Neural crest cell (in vitro differentiated cells): ENCODE measurements around the gene SLTM. TPM values are rescaled to one million over a fixed set of nuclear protein-coding genes. Genes with fewer than 3 reads are reported as not detected.
"Not testable (repeated sequence)": the region's sequence is repeated elsewhere in the genome, so short reads cannot be mapped to it uniquely, and the experiment has no call there.

ENCODE experiments used
- DNase-seq: peaks from one replicate; pipeline ENCODE4 v3.0.0; 2021; ENCODE audit warnings: low read depth, mixed read lengths, low spot score
- H3K27ac Mint-ChIP-seq: one replicate; pipeline ENCODE4 v1.8.0; 2021; ENCODE audit warnings: mild to moderate bottlenecking, mixed read lengths; ENCODE audit not compliant: unreplicated experiment
- H3K27me3 Mint-ChIP-seq: 2 replicates; pipeline ENCODE4 v1.8.0; 2021; ENCODE audit warnings: low read depth, mild to moderate bottlenecking, mixed read lengths
- H3K36me3 Mint-ChIP-seq: 2 replicates; pipeline ENCODE4 v1.8.0; 2021; ENCODE audit warnings: low read depth, mild to moderate bottlenecking, mixed read lengths
- H3K4me1 Mint-ChIP-seq: 2 replicates; pipeline ENCODE4 v1.8.0; 2021; ENCODE audit warnings: mixed read lengths
- H3K4me3 Mint-ChIP-seq: one replicate; pipeline ENCODE4 v1.8.0; 2021; ENCODE audit warnings: mild to moderate bottlenecking, mixed read lengths
- H3K9me3 Mint-ChIP-seq: 2 replicates; pipeline ENCODE4 v1.8.0; 2021; ENCODE audit warnings: mixed read lengths
- total RNA-seq: library from RNA; stranded (reverse); gene quantifications from 2 replicates; pipeline ENCODE4 v1.2.1, GENCODE V29; 2021
- TF ChIP-seq, protein P1 (sequence below): fragments of 200-600 bp; sonication (generic); conservative IDR thresholded peaks from 2 replicates; pipeline ENCODE4 v1.5.0; 2021; ENCODE audit warnings: antibody characterized with exemption, mild to moderate bottlenecking

Gene SLTM
- total RNA-seq, 1 donor from 2014 or later = 105 TPM

DNA sequence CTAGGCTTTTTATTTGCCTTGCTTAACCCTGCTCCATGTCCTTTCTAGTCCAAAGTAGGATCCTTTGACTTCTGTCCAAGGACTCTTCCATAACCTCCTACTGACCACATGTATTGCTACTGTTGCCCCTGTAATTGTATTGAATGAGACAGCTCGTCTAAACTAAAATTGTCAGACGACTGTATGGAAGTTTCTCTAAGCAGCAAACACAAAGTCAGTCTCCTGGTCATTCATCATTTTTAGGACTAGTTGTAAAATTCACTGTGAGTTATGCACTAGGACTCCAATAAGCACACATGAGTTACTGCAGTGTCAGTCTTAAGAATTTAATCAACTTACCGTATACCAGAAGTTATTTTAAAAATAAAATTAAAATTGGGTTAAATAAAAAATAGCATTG lies 32.8 kb downstream of the SLTM start:
- DNase-seq = no peak
- H3K9me3 Mint-ChIP-seq = no peaks in the 10 kb centered on the region
- no peak overlapping the region for H3K4me3 Mint-ChIP-seq
- H3K36me3 Mint-ChIP-seq = peaks cover 11% of the 10 kb centered on the region
- H3K4me1 Mint-ChIP-seq = no peaks in the 10 kb centered on the region
- no peak overlapping the region for H3K27ac Mint-ChIP-seq
- TF ChIP-seq, protein P1, sequence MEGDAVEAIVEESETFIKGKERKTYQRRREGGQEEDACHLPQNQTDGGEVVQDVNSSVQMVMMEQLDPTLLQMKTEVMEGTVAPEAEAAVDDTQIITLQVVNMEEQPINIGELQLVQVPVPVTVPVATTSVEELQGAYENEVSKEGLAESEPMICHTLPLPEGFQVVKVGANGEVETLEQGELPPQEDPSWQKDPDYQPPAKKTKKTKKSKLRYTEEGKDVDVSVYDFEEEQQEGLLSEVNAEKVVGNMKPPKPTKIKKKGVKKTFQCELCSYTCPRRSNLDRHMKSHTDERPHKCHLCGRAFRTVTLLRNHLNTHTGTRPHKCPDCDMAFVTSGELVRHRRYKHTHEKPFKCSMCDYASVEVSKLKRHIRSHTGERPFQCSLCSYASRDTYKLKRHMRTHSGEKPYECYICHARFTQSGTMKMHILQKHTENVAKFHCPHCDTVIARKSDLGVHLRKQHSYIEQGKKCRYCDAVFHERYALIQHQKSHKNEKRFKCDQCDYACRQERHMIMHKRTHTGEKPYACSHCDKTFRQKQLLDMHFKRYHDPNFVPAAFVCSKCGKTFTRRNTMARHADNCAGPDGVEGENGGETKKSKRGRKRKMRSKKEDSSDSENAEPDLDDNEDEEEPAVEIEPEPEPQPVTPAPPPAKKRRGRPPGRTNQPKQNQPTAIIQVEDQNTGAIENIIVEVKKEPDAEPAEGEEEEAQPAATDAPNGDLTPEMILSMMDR = no peak
- H3K27me3 Mint-ChIP-seq = no peaks in the 10 kb centered on the region

DNA sequence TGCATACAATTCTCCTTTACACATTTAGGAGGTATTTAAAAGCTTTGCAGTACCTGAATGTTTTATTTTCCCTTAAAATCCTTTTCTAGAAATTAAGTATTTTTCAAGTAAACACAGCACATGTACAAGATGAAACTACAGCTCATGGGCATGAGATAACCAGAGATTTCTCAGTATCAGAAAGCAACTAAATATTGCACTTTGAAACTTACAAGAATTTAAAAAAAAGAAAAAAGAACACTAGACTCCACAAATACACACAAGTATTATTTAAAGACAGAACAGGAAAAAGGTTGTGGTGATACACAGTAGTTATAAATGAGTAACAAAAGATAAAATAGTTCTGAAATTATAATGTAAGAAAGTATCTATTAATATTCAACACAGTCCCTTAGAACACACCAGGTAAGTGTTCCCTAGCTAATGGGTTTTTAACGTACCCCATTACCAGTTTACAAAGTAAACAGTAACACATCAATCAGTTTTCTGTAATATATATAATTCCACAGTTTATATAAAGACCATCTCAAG lies 35.3 kb downstream of the SLTM start:
- Mint-ChIP-seq H3K27me3 (no peaks in the 10 kb centered on the region), H3K4me3 (no peak overlapping the region), H3K9me3 (no peaks in the 10 kb centered on the region), H3K36me3 (peaks cover 21% of the 10 kb centered on the region), H3K4me1 (no peaks in the 10 kb centered on the region), H3K27ac (no peak overlapping the region)
- no peak for DNase-seq
- TF ChIP-seq, protein P1 = no peak

DNA sequence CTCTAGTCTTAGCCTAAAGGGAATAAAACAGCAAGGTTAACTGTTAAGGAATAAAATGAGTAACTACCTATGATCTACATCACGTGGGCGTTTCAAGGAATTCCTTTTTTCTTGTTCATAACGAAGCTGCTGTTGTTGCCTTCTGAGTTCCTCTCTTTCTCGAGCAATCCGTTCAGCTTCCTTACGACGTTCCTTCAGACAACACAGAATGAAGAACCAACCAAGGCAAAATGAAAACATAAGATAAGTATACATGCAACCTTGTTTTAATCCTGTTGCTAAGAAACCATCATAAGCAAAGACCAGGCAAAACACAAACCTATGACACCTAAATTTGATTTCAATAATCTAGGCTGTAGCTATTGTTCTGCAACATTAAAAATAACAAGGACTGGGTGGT lies 44.1 kb downstream of the SLTM start:
- H3K4me1 Mint-ChIP-seq = no peaks in the 10 kb centered on the region
- H3K4me3 Mint-ChIP-seq = no peak overlapping the region
- no peak overlapping the region for H3K27ac Mint-ChIP-seq
- no peak for DNase-seq
- H3K27me3 Mint-ChIP-seq = no peaks in the 10 kb centered on the region
- TF ChIP-seq, protein P1 = no peak
- H3K36me3 Mint-ChIP-seq = peaks cover 47% of the 10 kb centered on the region
- H3K9me3 Mint-ChIP-seq = no peaks in the 10 kb centered on the region

DNA sequence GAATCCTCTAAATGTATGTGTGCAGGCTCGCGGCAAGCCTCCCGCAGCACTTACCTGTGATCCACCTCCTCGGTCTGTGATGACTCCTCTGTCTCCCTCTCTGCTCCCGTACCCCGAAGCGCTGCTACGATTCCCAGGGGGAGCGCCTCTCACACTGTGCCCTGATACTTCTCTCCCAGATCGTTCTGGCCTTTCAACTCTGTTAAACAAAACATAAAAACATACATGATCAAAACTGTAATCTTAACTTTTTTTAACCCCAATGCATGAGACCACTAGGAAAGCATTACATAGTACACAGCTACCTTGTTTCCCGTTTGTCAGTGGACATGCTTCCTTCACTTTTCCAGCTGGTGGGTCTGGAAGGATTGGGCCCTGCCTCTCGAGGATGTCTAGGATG lies 46.6 kb downstream of the SLTM start:
- H3K36me3 Mint-ChIP-seq = peaks cover 43% of the 10 kb centered on the region
- H3K9me3 Mint-ChIP-seq = no peaks in the 10 kb centered on the region
- H3K4me3 Mint-ChIP-seq = peak overlapping the region; percentile 17
- TF ChIP-seq, protein P1 = no peak
- H3K27ac Mint-ChIP-seq = no peak overlapping the region
- no peak for DNase-seq
- H3K4me1 Mint-ChIP-seq = no peaks in the 10 kb centered on the region
- H3K27me3 Mint-ChIP-seq = no peaks in the 10 kb centered on the region

DNA sequence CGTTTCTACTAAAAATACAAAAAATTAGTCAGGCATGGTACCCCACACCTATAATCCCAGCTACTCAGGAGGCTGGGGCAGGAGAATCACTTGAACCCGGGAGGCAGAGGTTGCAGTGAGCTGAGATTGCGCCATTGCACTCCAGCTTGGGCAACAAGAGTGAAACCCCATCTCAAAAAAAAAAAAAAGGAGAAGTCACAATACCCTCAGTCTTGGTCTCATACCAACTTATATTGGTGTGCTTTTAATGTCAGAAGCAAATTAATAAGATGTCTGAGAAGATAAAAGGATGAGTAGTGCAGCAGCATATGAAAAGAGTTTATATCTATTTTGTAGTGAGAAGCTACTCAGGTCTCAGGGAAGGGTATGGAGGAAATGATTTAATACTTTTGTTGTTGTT lies 49.6 kb downstream of the SLTM start:
- not testable (repeated sequence) for H3K4me3 Mint-ChIP-seq, H3K27me3 Mint-ChIP-seq, H3K4me1 Mint-ChIP-seq, DNase-seq, H3K9me3 Mint-ChIP-seq, H3K27ac Mint-ChIP-seq
- H3K36me3 Mint-ChIP-seq = peaks cover 49% of the 10 kb centered on the region

DNA sequence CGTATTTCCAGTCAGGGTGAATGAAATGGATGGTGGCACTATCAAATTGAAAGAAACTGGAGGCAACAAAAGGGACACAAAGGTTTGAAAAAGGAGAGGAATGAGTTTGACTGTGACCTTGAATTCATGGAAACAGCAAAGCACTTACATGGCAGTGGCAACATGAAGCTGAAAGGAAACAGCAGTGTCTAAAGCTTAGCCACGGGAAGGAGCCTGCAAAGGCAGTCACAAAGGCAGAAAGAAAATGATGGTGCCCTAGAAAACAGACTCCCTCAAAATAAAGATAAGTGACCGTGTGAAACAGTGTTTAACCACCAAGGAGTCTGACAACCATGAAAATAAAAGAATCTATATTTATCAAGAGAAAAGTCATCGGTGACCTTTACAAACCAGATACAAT lies 51.2 kb downstream of the SLTM start:
- peaks cover 47% of the 10 kb centered on the region for H3K36me3 Mint-ChIP-seq
- TF ChIP-seq, protein P1 = no peak
- DNase-seq = no peak
- H3K4me1 Mint-ChIP-seq = no peaks in the 10 kb centered on the region
- no peak overlapping the region for H3K27ac Mint-ChIP-seq
- H3K27me3 Mint-ChIP-seq = no peaks in the 10 kb centered on the region
- no peaks in the 10 kb centered on the region for H3K9me3 Mint-ChIP-seq
- H3K4me3 Mint-ChIP-seq = no peak overlapping the region
